Measurements from ENCODE around the gene DOK7. TPM values are rescaled to one million over a fixed set of nuclear protein-coding genes. Genes with fewer than 3 reads are reported as not detected.

The DOK7 gene
- total and polyA plus RNA-seq, 12 donors: 30.3 to 89.7 (median 39.0) TPM

DNA sequence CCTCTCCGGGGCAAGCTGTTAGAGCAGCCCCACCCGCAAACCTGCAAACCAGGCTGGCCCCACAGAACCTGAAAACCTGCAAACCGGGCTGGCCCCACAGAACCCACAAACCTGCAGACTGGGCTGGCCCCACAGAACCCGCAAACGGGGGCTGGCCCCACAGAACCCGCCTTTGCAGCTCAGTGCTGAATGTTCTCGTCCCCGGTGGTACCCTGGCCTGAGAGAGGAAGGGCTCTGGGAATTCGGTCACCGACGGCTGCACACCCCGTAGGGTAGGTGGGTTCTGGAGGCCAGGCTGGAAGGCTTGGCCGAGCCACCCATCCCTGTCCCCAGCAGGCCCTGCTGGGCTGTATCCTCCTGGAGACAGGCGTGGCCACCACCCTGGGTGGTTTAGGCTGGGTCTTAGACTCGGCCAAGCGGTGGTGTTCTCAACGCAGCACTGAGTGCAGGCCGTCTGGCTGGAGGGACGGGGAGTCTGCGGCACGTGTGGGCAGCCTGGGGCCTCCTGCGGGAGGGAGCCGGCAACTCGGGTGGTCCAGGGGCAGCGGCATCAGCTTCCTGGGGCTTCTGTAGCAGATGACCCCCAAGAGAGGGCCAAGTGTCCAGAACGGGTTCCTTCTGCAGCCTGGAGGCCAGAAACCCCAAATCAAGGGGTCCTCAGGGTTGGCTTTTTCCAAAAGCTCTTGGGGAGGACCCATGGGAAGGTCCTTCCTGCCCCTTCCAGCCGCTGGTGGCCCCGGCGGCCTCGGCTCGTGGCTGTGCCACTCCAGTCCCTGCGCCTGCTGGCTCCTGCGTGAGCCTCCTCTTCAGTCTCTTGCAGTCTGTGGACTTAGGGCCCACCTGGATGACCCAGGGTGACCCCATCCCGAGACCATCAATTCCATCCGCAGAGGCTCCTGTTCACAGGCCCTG lies 15.6 kb downstream of the DOK7 start:
- TF ChIP-seq, protein P1, sequence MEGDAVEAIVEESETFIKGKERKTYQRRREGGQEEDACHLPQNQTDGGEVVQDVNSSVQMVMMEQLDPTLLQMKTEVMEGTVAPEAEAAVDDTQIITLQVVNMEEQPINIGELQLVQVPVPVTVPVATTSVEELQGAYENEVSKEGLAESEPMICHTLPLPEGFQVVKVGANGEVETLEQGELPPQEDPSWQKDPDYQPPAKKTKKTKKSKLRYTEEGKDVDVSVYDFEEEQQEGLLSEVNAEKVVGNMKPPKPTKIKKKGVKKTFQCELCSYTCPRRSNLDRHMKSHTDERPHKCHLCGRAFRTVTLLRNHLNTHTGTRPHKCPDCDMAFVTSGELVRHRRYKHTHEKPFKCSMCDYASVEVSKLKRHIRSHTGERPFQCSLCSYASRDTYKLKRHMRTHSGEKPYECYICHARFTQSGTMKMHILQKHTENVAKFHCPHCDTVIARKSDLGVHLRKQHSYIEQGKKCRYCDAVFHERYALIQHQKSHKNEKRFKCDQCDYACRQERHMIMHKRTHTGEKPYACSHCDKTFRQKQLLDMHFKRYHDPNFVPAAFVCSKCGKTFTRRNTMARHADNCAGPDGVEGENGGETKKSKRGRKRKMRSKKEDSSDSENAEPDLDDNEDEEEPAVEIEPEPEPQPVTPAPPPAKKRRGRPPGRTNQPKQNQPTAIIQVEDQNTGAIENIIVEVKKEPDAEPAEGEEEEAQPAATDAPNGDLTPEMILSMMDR (IDR thresholded peaks at IDR 0.05): no peak
- WGBS, 2 donors: 84% methylated on average over 35 of the region's 35 CpGs
- Histone ChIP-seq H3K4me1 (peaks cover 4 to 61% (median 27%) of the 10 kb centered on the region in 9 donors), H3K36me3 (peaks cover 0 to 12% (median 0%) of the 10 kb centered on the region in 9 donors), H3K9me3 (no peaks in the 10 kb centered on the region), H3K27ac (peak overlapping the region in 4 of 10 donors; percentile 34 to 100 (median 94)), H3K4me3 (no peak overlapping the region), H3K27me3 (peaks cover 0 to 37% (median 16%) of the 10 kb centered on the region in 7 donors)
- intact Hi-C loops (cut with DNase I): no loop called here
- DNase-seq (peak in 1 of 2 donors; percentile 8), ATAC-seq (no peak)

DNA sequence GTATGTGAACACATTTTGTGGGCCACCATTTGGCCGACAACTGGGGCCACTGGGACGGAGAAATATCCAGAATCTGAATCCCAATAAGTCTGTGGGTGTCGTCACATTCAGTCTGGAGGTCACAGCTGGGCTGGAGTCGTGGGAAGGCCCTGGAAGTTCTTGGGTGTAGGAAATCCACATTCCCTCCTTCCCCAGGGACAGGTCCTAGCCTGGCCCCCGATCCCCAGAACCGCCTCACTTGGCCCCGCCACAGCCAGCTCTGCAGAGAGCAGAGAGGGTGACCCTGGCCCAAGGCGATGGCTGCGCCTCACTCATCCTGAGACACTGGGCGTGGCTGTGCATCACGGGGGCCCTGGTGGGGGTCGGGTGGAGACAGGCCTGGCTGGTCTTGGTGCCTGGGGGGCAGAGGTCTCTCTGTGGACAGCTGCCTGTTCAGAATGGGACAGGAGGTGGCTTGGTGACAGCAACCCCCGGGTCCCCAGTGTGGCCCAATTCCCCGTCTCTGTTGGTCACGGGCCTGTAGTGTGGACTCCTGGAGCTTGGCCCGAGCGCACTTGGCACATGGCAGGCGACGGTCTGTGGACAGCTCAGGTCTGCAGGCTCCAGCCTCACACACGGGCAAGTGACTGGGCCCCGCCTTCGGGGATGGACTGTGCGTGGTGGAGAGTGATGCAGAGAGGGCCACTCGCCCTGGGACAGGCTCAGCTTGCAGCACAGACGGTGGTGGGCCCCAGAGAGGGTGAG lies 16.4 kb downstream of the DOK7 start:
- DNase-seq (peak in 1 of 2 donors; percentile 59), ATAC-seq (peak in 1 of 8 donors; percentile 35)
- TF ChIP-seq, protein P1 (IDR thresholded peaks at IDR 0.05): no peak
- H3K4me3 ChIP-seq: no peak overlapping the region
- intact Hi-C loops (cut with DNase I): no loop called here
- H3K9me3 ChIP-seq: no peaks in the 10 kb centered on the region
- H3K27me3 ChIP-seq: peaks cover 0 to 42% (median 24%) of the 10 kb centered on the region in 7 donors
- H3K27ac ChIP-seq: peak overlapping the region in 7 of 10 donors; percentile 16 to 100 (median 69)
- peaks cover 0 to 12% (median 0%) of the 10 kb centered on the region in 9 donors for H3K36me3 ChIP-seq
- 66 to 67% methylated on average over 25 of the region's 25 CpGs for WGBS, 2 donors
- peaks cover 5 to 59% (median 26%) of the 10 kb centered on the region in 9 donors for H3K4me1 ChIP-seq

DNA sequence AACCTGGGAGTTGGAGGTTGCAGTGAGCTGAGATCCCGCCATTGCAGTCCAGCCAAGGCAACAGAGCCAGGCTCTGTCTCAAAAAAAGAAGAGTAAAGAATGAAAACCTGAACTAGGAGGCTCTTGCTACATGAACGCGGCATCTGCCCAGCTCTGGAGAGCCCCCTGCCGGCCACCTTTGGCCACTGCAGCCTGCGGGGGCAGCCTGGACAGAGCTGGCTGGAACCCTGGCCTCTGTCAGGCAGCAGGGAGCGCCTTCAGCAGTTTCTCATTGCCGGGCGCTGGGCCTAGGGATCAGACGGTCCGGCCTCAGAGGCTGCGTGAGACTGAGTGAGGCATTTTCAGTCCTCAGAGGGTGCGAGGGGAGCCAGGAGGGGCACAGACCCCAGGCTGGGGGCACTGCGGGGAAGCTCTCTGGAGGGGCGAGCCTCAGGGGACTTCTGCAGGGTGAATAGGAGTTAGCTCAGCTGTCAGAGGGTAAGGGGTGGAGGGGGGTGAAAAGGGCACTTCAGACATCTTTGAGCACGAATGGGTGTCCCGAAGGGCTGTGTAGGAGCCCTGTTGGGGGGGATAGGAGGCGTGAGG lies 17.5 kb downstream of the DOK7 start:
- peak in 7 of 8 donors; percentile 1 to 48 (median 22) for ATAC-seq
- H3K27me3 ChIP-seq: peaks cover 0 to 48% (median 35%) of the 10 kb centered on the region in 7 donors

More for the DNA sequence above, 17.5 kb downstream of the DOK7 start:
- intact Hi-C loops (cut with DNase I): no loop called here
- Histone ChIP-seq H3K36me3 (peaks cover 0 to 12% (median 0%) of the 10 kb centered on the region in 9 donors), H3K4me1 (peaks cover 15 to 60% (median 37%) of the 10 kb centered on the region in 9 donors), H3K9me3 (no peaks in the 10 kb centered on the region), H3K4me3 (no peak overlapping the region), H3K27ac (peak overlapping the region in 9 of 10 donors; percentile 15 to 100 (median 69))
- peak; percentile 62 to 78 for DNase-seq
- TF ChIP-seq, protein P1 (IDR thresholded peaks at IDR 0.05): peak; percentile 96 to 100 (median 98)
- 13 to 18% methylated on average over 17 of the region's 17 CpGs for WGBS, 2 donors

Measured in heart right ventricle (tissue), 16 donors.